ENCODE results near the gene ONECUT1.

GRCh38 chr15:52819253-52819652 lies 29.1 kb upstream of the ONECUT1 start:
- TF ChIP-seq CTCF (IDR thresholded peaks at IDR 0.05 in 2 of 3, conservative IDR thresholded peaks at IDR 0.05 in 1 of 3; ENCODE audit: control insufficient read depth in 2 of 3, extremely low read depth in 1 of 3, insufficient read depth in 1 of 3, low read depth in 3 of 3, low read length in 3 of 3), result no peak
- TF ChIP-seq YY1 (IDR thresholded peaks at IDR 0.05; ENCODE audit: low read depth, low read length), result no peak
- no peak for TF ChIP-seq IRF5 (IDR thresholded peaks at IDR 0.05; ENCODE audit: borderline replicate concordance)
- TF ChIP-seq CBX5 (IDR thresholded peaks at IDR 0.05; ENCODE audit: low read depth), result no peak
- TF ChIP-seq, protein P1, sequence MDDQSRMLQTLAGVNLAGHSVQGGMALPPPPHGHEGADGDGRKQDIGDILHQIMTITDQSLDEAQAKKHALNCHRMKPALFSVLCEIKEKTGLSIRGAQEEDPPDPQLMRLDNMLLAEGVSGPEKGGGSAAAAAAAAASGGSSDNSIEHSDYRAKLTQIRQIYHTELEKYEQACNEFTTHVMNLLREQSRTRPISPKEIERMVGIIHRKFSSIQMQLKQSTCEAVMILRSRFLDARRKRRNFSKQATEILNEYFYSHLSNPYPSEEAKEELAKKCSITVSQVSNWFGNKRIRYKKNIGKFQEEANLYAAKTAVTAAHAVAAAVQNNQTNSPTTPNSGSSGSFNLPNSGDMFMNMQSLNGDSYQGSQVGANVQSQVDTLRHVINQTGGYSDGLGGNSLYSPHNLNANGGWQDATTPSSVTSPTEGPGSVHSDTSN (IDR thresholded peaks at IDR 0.05; ENCODE audit: insufficient replicate concordance, low read depth, low read length), result no peak
- TF ChIP-seq ESRRA (IDR thresholded peaks at IDR 0.05; ENCODE audit: low read length), result no peak
- no peak for TF ChIP-seq ATF7 (IDR thresholded peaks at IDR 0.05; ENCODE audit: low read depth)
- no peak for TF ChIP-seq CREM (IDR thresholded peaks at IDR 0.05; ENCODE audit: low read depth)
- TF ChIP-seq JUND (IDR thresholded peaks at IDR 0.05; ENCODE audit: low read depth, low read length), result no peak
- no peak for TF ChIP-seq CHD4 (IDR thresholded peaks at IDR 0.05)
